HepG2 (cell line): ENCODE data around the gene RAE1. TPM values are rescaled to one million over a fixed set of nuclear protein-coding genes. Genes with fewer than 3 reads are reported as not detected.
A peak's percentile ranks its signal among the peaks of the same experiment; 100 is the strongest.

Experiments
- AKAP8 ChIP-seq: sonication (generic); formaldehyde crosslinking; IDR thresholded peaks from 2 replicates; pipeline ENCODE4 v1.5.1; 2020; ENCODE audit warnings: mild to moderate bottlenecking, missing genetic modification reagents
- HNF4A ChIP-seq: sonication (generic); formaldehyde crosslinking; IDR thresholded peaks from 2 replicates; pipeline ENCODE4 v1.4.0; 2020; ENCODE audit warnings: missing genetic modification reagents
- TSC22D2 ChIP-seq: sonication (generic); formaldehyde crosslinking; IDR thresholded peaks from 2 replicates; pipeline ENCODE4 v1.5.1; 2020; ENCODE audit warnings: missing genetic modification reagents, mild to moderate bottlenecking, borderline replicate concordance
- polyA plus RNA-seq, 8 experiments: library from polyadenylated mRNA; depleted of rRNA in 3 of 8; stranded (reverse) in 7 of 8; unstranded in 1 of 8; fragments of >200 nt; fragmentation: Illumina TruSeq in 4 of 8; extraction: Trizol in 4 of 8; gene quantifications; 2 replicates each; pipeline versions ENCODE4 v1.2.1 to v1.2.3, GENCODE V29; 2011 to 2016; ENCODE audit warnings: low read depth in 4 of 8, missing spikeins in 1 of 8, mixed read lengths in 1 of 8; ENCODE audit not compliant: insufficient read depth in 1 of 8
- total RNA-seq, 5 experiments: library from RNA; depleted of rRNA; stranded (reverse); fragments of >200 nt; fragmentation: Illumina TruSeq; extraction: Trizol; gene quantifications; 2 replicates each; pipeline ENCODE4 v1.2.3, GENCODE V29; 2016; ENCODE audit warnings: low read depth in 1 of 5
- TF ChIP-seq, protein P1 (sequence below): conservative IDR thresholded peaks from 2 replicates; pipeline ENCODE4 v1.6.1; 2018; ENCODE audit warnings: missing genetic modification reagents
- TF ChIP-seq, protein P2 (sequence below): sonication (generic); formaldehyde crosslinking; IDR thresholded peaks from 2 replicates; pipeline ENCODE4; 2020; ENCODE audit warnings: missing genetic modification reagents, mild to moderate bottlenecking, borderline replicate concordance
- TF ChIP-seq, protein P3 (sequence below): sonication (generic); formaldehyde crosslinking; IDR thresholded peaks from 2 replicates; pipeline ENCODE4 v1.8.0; 2022; ENCODE audit warnings: missing genetic modification reagents, mild to moderate bottlenecking, inconsistent platforms, borderline replicate concordance
- TF ChIP-seq, protein P4 (sequence below): sonication (generic); formaldehyde crosslinking; conservative IDR thresholded peaks from 2 replicates; pipeline ENCODE4 v1.4.0; 2020; ENCODE audit warnings: mild to moderate bottlenecking, missing genetic modification reagents, moderate library complexity
- TF ChIP-seq, protein P5 (sequence below): sonication (generic); formaldehyde crosslinking; IDR thresholded peaks from 2 replicates; pipeline ENCODE4 v1.8.1; 2023; ENCODE audit warnings: mild to moderate bottlenecking, missing genetic modification reagents

RAE1 gene
- total and polyA plus RNA-seq, 2 of the 13 experiments (the other 11 are each of a cell fraction or from before 2014, with no cell fraction given) = 36.1 to 72.9 TPM

DNA sequence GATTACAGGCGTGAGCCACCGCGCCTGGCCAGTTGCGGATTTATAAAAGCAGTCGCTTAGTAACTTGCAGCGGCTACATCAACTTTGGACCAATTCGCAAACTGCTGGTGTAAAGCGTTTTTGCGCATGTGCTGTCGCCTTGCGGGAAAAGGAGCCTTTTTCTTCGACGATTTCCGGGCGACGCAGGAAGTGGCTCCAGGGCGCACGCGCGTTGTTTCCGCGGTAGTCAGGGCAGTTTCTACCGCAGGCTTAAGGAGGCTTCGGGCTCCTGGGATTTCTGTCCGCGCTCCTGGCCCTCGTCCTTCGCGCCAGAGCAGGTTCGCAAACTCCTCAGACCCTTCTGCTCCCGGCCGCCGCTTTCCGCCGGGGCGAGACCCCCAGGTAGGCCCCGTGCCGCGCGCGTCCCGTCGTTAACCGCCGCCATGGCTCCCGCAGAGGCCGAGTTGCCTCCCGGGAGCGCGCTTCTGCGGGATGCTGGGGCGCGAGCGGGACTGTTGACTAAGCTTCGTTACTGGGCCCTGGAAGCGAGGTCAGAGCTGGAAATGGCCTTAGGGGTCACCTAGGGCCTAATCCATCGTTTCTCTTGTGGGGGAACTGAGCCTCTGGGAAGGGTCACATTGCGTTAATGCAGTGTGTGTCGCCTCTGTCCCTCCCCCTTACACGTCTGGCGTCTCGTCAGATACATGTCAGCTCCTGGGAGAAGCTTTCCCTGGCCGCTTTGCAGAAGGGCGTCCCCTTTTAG lies at the start of gene RAE1 (continued):
- no peak for TF ChIP-seq AKAP8 (CRISPR knock-in tag)
- TF ChIP-seq, protein P1, sequence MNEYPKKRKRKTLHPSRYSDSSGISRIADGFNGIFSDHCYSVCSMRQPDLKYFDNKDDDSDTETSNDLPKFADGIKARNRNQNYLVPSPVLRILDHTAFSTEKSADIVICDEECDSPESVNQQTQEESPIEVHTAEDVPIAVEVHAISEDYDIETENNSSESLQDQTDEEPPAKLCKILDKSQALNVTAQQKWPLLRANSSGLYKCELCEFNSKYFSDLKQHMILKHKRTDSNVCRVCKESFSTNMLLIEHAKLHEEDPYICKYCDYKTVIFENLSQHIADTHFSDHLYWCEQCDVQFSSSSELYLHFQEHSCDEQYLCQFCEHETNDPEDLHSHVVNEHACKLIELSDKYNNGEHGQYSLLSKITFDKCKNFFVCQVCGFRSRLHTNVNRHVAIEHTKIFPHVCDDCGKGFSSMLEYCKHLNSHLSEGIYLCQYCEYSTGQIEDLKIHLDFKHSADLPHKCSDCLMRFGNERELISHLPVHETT (CRISPR knock-in tag) = peak; percentile 78; the same call in 1 of the 2 replicates
- peak; percentile 11; the same call in 1 of the 2 replicates for TF ChIP-seq TSC22D2 (CRISPR knock-in tag)
- TF ChIP-seq, protein P2, sequence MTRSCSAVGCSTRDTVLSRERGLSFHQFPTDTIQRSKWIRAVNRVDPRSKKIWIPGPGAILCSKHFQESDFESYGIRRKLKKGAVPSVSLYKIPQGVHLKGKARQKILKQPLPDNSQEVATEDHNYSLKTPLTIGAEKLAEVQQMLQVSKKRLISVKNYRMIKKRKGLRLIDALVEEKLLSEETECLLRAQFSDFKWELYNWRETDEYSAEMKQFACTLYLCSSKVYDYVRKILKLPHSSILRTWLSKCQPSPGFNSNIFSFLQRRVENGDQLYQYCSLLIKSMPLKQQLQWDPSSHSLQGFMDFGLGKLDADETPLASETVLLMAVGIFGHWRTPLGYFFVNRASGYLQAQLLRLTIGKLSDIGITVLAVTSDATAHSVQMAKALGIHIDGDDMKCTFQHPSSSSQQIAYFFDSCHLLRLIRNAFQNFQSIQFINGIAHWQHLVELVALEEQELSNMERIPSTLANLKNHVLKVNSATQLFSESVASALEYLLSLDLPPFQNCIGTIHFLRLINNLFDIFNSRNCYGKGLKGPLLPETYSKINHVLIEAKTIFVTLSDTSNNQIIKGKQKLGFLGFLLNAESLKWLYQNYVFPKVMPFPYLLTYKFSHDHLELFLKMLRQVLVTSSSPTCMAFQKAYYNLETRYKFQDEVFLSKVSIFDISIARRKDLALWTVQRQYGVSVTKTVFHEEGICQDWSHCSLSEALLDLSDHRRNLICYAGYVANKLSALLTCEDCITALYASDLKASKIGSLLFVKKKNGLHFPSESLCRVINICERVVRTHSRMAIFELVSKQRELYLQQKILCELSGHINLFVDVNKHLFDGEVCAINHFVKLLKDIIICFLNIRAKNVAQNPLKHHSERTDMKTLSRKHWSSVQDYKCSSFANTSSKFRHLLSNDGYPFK (CRISPR knock-in tag) = peak; percentile 99
- TF ChIP-seq, protein P3, sequence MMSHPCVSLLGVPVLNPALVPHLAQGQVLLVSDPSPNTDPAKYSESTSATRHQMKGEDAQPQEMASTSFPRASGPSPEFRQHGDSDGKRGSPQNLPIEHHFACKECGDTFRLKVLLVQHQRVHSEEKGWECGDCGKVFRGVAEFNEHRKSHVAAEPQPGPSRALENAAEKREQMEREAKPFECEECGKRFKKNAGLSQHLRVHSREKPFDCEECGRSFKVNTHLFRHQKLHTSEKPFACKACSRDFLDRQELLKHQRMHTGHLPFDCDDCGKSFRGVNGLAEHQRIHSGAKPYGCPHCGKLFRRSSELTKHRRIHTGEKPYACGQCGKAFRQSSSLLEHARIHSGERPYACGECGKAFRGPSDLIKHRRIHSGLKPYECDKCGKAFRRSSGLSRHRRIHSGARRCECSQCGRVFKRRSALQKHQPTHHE (CRISPR knock-in tag) = no peak; the same call in 1 of the 2 replicates
- TF ChIP-seq, protein P4, sequence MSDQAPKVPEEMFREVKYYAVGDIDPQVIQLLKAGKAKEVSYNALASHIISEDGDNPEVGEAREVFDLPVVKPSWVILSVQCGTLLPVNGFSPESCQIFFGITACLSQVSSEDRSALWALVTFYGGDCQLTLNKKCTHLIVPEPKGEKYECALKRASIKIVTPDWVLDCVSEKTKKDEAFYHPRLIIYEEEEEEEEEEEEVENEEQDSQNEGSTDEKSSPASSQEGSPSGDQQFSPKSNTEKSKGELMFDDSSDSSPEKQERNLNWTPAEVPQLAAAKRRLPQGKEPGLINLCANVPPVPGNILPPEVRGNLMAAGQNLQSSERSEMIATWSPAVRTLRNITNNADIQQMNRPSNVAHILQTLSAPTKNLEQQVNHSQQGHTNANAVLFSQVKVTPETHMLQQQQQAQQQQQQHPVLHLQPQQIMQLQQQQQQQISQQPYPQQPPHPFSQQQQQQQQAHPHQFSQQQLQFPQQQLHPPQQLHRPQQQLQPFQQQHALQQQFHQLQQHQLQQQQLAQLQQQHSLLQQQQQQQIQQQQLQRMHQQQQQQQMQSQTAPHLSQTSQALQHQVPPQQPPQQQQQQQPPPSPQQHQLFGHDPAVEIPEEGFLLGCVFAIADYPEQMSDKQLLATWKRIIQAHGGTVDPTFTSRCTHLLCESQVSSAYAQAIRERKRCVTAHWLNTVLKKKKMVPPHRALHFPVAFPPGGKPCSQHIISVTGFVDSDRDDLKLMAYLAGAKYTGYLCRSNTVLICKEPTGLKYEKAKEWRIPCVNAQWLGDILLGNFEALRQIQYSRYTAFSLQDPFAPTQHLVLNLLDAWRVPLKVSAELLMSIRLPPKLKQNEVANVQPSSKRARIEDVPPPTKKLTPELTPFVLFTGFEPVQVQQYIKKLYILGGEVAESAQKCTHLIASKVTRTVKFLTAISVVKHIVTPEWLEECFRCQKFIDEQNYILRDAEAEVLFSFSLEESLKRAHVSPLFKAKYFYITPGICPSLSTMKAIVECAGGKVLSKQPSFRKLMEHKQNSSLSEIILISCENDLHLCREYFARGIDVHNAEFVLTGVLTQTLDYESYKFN (CRISPR knock-in tag) = peak; percentile 56
- TF ChIP-seq, protein P5, sequence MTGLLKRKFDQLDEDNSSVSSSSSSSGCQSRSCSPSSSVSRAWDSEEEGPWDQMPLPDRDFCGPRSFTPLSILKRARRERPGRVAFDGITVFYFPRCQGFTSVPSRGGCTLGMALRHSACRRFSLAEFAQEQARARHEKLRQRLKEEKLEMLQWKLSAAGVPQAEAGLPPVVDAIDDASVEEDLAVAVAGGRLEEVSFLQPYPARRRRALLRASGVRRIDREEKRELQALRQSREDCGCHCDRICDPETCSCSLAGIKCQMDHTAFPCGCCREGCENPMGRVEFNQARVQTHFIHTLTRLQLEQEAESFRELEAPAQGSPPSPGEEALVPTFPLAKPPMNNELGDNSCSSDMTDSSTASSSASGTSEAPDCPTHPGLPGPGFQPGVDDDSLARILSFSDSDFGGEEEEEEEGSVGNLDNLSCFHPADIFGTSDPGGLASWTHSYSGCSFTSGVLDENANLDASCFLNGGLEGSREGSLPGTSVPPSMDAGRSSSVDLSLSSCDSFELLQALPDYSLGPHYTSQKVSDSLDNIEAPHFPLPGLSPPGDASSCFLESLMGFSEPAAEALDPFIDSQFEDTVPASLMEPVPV = peak; percentile 72; the same call in 1 of the 2 replicates
- no peak; the same call in 1 of the 2 replicates for TF ChIP-seq HNF4A (CRISPR knock-in tag)
